GM12892 (cell line): ENCODE data around the gene AP1M2.

Source experiments
- POLR2A ChIP-seq: IDR thresholded peaks from 2 replicates; pipeline ENCODE4 v1.6.1; 2011; ENCODE audit warnings: low read depth, low read length, control low read depth
- POLR2AphosphoS5 ChIP-seq: IDR thresholded peaks from 2 replicates; pipeline ENCODE4 v1.6.1; 2011; ENCODE audit warnings: low read depth, low read length, control low read depth
- TAF1 ChIP-seq: IDR thresholded peaks from 2 replicates; pipeline ENCODE4 v1.6.1; 2011; ENCODE audit warnings: low read depth, mild to moderate bottlenecking, control low read depth, low read length, borderline replicate concordance

GRCh38 chr19:10554760-10555609, 32.1 kb downstream of the AP1M2 start:
- no peak; the same call in 1 of the 2 replicates for TF ChIP-seq POLR2AphosphoS5
- peak; percentile 13; the same call in 1 of the 2 replicates for TF ChIP-seq POLR2A
- TF ChIP-seq TAF1: no peak
